ENCODE measurements around the gene ETFB. TPM values are rescaled to one million over a fixed set of nuclear protein-coding genes. Genes with fewer than 3 reads are reported as not detected.
"Not testable (repeated sequence)": the region's sequence is repeated elsewhere in the genome, so short reads cannot be mapped to it uniquely, and the experiment has no call there.

ETFB gene
- total RNA-seq, 4 donors from 2014 or later = 56.7 to 69.7 (median 63.6) TPM

- peaks cover 3% of the 10 kb centered on the region for H3K27me3 ChIP-seq
- H3K27ac ChIP-seq = no peak overlapping the region
- TF ChIP-seq POLR2AphosphoS5 (IDR thresholded peaks at IDR 0.05) = no peak
- TF ChIP-seq CTCF (IDR thresholded peaks at IDR 0.05) = no peak
- TF ChIP-seq POLR2A (IDR thresholded peaks at IDR 0.05) = no peak
- no peak for TF ChIP-seq EP300 (IDR thresholded peaks at IDR 0.05)
- H3K4me1 ChIP-seq = peaks cover 6% of the 10 kb centered on the region
- H3K36me3 ChIP-seq = no peaks in the 10 kb centered on the region
- no peak overlapping the region for H3K4me3 ChIP-seq
- no peak for DNase-seq (ENCODE audit: low spot score in 2 of 2)
- H3K9me3 ChIP-seq = no peaks in the 10 kb centered on the region
- 77% methylated on average over 5 of the region's 5 CpGs for WGBS
Measured at GRCh38 chr19:51399231-51399630, 33.0 kb upstream of the ETFB start.

- Histone ChIP-seq H3K27ac (no peak overlapping the region), H3K4me3 (no peak overlapping the region), H3K36me3 (no peaks in the 10 kb centered on the region), H3K4me1 (peaks cover 11% of the 10 kb centered on the region), H3K9me3 (no peaks in the 10 kb centered on the region), H3K27me3 (peaks cover 3% of the 10 kb centered on the region)
- 25% methylated on average over 7 of the region's 7 CpGs for WGBS
- TF ChIP-seq POLR2AphosphoS5 (IDR thresholded peaks at IDR 0.05) (no peak), CTCF (IDR thresholded peaks at IDR 0.05) (peak in 1 of 2 donors; percentile 45)
- no peak for DNase-seq (ENCODE audit: low spot score in 2 of 2)
Measured at GRCh38 chr19:51398096-51398704, 32.0 kb upstream of the ETFB start.

GRCh38 chr19:51397453-51397852, 31.3 kb upstream of the ETFB start:
- H3K4me1 ChIP-seq = peaks cover 11% of the 10 kb centered on the region
- not testable (repeated sequence) for H3K27me3 ChIP-seq; H3K36me3 ChIP-seq; H3K9me3 ChIP-seq; DNase-seq (ENCODE audit: low spot score in 2 of 2); H3K4me3 ChIP-seq; H3K27ac ChIP-seq
- WGBS = 34% methylated on average over 9 of the region's 9 CpGs

- Histone ChIP-seq H3K36me3 (no peaks in the 10 kb centered on the region), H3K9me3 (no peaks in the 10 kb centered on the region), H3K27ac (no peak overlapping the region), H3K27me3 (no peaks in the 10 kb centered on the region), H3K4me3 (no peak overlapping the region), H3K4me1 (peaks cover 11% of the 10 kb centered on the region)
- TF ChIP-seq POLR2AphosphoS5 (IDR thresholded peaks at IDR 0.05) (no peak), EP300 (IDR thresholded peaks at IDR 0.05) (no peak), POLR2A (IDR thresholded peaks at IDR 0.05) (no peak), CTCF (IDR thresholded peaks at IDR 0.05) (no peak)
- WGBS = 95% methylated on average over 2 of the region's 2 CpGs
- DNase-seq (ENCODE audit: low spot score in 2 of 2) = no peak
Measured at GRCh38 chr19:51396175-51396574, 30.0 kb upstream of the ETFB start.

- Histone ChIP-seq H3K27ac (peak overlapping the region; percentile 67), H3K9me3 (no peaks in the 10 kb centered on the region), H3K4me3 (peak overlapping the region; percentile 50), H3K36me3 (no peaks in the 10 kb centered on the region), H3K27me3 (no peaks in the 10 kb centered on the region), H3K4me1 (peaks cover 11% of the 10 kb centered on the region)
- DNase-seq (ENCODE audit: low spot score in 2 of 2) = peak; percentile 94 to 95
- WGBS = 3% methylated on average over 25 of the region's 45 CpGs
- TF ChIP-seq POLR2AphosphoS5 (IDR thresholded peaks at IDR 0.05) = peak in 2 of 3 donors; percentile 7 to 25
- TF ChIP-seq CTCF (IDR thresholded peaks at IDR 0.05) = no peak
Measured at GRCh38 chr19:51394050-51394836, 28.1 kb upstream of the ETFB start.
